Measurements from ENCODE around the gene PIK3R1.

PIK3R1 gene

DNA sequence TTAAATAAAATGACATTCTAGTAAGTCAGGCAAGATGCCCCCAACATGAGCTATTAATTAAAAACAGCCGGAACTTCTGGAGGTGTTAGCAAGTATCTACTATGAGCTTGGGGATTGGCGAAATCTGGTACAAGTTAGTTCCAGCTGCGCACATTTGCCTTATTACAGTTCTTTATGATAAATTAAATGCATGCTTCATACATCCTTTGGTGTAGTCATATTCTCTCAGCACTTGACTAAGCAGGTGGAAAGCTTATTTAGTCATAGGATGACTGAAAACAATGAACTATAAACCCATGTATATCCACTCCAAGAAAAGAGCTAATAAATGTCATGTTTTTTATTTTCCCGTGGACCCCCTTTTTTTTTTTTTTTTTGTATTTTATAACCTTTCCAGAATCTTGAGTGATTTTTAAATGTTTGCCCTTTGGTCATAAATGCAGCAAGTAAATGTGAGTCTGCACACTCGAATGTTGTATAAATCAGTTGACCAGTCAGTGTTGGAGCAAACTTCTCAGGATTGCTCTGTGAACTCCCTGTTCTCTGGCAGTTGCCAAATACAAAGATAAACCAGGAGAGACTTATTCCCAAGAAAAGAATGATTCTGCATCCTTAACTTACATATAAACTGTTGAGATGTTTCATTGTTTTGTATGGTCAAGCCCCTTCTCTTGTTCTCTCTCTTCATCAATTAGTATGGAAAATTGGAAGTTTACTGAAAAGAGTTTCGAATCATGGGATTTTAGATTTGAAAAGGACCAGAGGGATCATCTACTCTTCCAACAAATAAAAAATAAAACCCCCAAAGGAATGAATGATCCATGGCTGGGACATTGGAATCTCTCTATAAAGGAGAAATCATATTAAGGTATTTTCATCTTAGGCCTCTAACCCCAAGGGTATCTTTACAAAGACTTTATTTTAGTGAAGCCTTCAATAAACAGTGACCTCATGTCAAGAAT is 38.3 kb downstream of the PIK3R1 start:
- DNase-seq: no peak

DNA sequence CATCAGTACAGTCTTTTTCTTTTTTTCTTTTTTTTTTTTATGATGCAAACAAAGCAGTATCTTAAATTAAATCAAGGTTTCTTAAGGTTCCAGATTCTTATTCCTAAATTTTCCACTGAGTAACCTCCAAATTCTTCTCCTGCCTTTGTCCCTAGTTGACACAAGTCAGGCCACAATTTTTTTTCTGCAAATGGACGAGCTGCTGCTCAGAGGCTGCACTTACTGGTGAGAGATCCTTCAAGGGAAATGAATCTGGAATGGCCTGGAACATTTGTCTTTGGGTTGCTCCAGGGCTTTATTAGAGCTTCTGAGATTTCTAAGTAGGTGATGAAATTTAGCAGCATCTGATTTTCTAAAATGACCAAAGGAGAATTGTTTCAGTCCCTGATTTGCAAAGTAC is 39.3 kb downstream of the PIK3R1 start:
- DNase-seq: no peak

DNA sequence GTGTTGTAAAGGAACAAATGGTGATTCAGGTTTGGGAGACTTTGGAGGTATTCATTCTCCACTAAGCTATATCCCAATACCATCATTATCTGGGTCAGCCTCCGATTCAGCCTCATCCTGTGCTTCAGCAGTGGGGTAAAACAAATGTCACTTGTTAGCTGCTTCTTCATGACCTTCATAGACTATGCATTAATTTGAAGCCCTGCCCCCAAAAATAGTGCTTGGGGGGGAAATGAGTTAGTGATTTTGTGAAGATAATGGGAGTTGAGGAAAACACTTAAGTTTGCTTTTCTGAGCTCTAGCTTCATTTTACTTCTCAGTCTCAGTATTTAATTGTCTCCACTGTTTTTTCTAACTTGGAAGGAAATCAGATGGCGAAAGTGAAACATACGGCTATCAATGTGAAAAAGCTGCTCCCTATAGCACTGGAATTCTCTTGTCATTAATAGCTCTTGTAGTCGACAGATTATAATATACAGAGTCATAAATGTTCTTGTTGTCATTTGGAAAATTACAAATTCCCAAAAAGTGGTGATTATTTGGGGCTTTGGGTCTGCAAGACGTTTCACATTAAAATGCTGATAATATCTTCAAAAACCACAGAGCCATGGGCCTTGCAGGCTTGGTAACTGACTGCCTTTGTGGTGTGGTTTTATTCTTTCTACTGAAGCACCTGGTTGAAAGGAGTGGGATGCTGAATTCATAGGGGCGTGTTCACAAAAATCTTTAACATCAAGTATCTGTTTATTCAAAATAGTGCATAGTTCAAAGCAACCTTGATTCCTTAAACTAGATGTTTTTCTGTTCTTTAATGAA is 40.0 kb downstream of the PIK3R1 start:
- DNase-seq: no peak

DNA sequence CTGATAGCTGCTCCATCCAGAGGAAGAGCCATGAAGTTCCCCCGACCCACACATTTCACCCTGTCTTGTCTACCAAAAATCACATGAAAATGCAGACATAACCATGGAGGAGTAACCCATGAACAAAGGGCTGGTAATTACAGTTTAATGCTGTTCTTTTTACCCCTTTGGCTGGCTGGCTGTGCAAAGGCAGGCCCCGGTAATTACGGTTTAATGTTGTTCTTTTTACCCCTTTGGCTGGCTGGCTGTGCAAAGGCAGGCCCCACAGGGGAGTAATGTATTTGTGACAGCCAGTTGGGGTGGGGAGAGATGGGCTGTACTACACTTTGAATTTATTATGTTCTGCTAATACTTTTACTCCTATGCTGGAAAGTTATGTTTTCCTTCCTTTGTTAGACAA is 41.7 kb downstream of the PIK3R1 start:
- DNase-seq: no peak

DNA sequence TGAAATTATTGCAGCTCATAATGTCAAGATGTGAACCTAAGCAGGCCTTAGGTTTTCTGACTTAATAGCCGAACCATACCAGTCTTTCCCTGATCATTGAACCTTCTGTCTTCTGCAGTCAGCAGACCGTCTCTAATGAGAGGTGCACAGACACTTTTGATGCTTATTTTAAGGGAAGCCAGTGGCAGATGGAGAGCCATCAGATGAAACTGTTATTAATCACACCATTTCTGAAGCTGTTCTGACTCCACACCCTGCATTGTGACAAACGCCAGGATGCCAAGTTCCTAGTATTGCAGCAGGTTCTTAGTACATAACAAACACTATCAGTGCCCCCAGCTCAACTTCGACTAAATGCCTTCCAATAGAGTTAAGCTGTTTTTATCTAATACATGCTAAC is 43.0 kb downstream of the PIK3R1 start:
- DNase-seq: no peak

DNA sequence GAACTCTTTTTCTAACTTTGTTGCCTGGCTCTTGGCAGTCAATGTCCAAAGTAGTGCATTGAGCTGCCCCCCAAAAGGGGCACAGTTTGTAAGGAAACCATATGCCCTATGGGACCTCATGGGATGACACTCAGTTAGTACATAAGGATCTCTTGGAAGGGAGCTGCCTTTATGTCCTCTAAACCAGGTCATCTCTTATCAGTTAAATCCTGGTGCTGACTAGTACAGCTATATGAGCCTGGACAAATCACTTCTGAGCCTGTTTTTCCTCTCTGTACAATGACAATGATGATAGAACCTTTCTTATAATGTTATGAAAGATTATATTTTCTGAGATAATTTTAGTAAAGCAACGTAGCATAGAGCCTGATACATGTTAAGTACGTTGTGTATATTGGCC is 44.1 kb downstream of the PIK3R1 start:
- DNase-seq: no peak

DNA sequence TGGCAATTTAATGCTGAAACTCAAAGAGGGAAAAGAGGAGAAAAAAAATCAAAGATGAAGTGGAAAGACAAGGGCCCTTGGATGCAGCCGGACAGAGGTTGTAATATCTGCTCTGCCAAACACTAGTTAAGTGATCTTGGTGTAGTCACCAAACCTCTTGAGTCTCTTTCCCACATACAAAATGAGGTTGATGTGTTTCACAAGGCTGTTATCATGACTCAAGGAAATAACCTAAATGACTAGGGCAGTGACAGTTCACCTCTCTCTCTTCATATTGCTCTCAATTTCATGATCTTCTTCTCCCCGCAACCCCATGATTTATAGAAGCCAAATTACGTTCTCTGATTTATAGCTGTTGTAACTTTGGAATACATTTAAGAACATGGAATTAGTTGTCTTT is 44.9 kb downstream of the PIK3R1 start:
- DNase-seq: no peak

DNA sequence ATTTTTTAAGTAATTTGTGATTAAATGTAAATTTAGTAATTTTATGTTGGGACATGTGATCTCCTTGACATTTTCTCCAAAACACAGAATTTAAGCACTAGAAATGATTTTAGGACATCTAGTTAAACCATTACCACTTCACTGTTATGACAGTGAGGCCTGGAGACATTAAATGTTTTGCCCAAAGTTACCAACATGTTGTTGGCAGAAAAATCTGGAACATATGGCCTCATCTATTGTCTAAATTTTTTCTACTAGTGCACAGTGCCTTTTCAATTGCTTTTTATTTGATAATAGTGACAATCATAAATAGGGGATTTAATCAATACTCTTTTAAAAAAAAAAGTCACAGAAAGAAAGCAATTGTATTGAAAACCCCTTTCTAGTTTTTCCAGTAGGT is 45.6 kb downstream of the PIK3R1 start:
- no peak for DNase-seq

DNA sequence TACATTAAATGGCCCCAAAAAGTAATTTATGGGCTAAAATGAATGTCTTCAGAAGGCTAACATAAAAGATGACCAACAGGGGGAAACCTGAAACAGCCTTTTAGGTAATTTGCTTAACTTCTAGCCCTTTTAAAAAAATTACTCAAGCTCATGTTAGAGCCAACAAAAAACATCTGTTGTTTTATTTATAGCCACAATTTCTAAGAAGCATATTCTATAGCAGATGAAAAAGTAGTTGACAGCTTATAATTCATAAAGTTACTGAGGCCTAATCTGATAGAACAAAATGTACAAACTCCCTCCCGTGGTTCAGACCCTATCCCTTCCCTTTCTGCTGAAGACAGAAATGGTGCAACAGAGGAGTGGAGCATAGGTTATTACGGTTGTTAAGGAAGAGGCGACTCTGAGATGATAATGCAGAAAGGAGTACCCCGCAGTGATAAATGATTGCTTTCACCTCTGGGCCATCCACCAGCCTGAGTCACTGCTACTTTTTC is 46.1 kb downstream of the PIK3R1 start:
- no peak for DNase-seq

DNA sequence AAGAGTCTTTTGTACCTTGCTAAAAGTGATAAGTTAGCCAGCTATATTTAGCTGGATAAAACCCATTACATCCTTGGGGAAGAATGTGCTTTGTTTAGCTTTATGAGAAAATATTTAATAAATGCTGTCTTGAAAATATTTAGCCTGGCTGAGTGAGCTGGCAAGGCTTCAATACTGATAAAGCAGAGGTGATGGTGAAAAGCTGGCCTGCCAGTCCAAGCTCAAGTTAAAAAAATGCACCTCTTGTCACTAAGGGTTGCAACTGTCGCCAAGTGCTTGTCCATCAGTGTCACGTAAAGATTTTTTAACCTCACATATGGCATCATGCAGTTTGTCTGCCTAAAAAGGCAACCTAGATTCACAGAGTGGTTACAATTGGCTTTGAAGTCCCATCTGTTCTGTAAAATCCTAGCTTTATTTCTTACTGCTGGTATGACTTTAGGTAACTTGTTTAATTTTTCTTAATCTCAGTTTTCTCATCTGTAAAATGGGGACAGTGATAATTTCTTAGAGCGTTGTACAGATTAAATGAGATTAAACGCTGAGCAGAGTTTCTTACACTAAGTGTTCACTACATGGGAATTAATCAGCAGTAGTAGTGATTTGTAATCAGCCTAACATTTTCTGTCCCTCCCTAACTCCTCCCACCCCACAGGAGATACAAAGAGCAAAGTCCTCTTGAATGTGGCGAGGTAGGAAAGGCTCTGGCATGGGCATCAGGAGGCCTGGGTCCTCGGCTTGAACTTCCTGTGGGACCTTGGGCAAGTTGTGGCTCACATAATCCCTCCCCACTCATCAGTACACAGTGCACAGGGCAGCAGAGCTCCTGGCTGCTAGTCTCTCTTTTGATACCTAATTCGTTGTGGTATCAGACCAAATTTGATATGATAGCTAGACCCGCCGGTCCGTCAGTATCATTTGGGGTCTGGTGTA is 48.7 kb downstream of the PIK3R1 start:
- DNase-seq: no peak

DNA sequence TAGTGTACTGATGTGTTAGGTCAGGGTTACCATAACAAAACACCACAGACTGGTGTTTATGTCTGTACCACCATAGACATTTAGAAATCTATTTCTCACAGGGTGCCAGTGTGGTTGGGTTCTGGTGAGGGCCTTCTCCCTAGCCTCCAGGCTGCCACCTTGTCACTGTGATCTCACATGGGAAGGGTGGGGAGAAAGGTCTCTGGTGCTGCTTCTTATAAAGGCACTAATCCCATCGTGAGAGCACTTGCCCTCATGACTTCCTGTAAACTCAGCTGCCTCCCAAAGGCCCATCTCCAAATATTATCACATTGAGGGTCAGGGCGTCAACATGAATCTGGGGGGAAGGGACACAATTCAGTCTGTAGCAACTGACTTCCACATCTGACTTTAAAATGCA is 49.8 kb downstream of the PIK3R1 start:
- no peak for DNase-seq

DNA sequence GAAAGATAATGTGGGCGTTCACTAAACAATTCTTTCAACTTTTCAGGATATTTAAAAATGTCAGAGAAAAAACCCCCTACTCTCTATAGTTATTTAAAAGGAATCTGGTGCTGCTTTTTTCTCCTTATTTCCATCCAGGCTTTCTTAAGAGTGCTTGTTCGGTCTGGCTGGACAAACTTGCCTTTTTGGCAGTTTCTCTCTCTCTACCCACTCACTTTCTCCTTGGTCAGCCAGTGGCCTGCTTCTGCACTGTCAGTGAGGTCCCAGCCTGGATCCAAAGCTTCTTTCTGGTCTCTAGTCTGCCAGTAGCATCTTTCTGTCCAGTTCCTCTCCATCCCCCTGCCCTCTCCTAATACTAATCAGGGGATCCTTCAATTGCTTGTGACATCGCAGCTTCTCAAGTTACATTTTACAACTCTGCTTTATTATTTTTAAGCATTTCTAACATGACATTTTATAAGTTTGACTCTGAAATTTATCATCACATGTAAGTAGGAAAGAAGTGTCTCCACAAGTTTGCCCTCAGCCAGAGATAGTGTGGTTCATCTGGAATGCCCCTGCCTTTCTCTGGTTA is 50.4 kb downstream of the PIK3R1 start:
- DNase-seq: no peak

DNA sequence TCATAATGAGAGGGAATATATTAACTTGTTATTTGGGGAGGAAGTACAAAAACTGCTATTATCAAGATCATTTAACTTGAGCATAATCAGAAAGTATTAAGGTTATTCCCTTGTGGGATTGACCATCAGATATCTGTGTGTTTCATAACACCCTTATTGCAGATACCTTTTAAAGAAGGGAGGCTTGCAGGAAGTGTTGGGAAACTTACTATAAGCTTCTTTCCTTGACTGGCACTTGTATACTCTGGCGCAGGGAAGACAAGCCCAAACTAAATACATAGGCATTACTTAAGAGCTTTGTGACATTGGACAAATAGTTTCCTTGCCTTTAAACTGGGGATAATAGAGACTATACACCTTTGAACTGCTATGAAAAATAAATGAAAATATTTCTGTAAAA is 50.9 kb downstream of the PIK3R1 start:
- no peak for DNase-seq

DNA sequence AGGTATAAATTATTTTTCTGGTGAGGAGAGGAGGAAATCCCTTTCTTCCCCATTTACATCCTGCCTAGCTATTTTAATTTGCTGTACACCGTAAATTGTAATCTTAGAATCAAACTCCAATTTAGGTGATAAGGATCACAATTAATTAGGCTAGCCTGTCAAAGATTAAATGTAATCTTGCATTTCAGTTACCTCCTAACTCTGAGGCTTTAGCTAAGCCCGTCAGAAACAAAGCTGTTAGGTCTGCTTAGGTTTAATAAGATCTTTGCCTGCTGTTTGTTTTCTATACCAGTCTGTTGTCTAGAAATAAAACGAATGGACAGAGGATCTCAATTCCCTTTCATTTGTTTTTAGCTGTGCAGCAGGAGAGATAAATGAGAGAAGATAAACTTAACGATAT is 51.5 kb downstream of the PIK3R1 start:
- DNase-seq: no peak

DNA sequence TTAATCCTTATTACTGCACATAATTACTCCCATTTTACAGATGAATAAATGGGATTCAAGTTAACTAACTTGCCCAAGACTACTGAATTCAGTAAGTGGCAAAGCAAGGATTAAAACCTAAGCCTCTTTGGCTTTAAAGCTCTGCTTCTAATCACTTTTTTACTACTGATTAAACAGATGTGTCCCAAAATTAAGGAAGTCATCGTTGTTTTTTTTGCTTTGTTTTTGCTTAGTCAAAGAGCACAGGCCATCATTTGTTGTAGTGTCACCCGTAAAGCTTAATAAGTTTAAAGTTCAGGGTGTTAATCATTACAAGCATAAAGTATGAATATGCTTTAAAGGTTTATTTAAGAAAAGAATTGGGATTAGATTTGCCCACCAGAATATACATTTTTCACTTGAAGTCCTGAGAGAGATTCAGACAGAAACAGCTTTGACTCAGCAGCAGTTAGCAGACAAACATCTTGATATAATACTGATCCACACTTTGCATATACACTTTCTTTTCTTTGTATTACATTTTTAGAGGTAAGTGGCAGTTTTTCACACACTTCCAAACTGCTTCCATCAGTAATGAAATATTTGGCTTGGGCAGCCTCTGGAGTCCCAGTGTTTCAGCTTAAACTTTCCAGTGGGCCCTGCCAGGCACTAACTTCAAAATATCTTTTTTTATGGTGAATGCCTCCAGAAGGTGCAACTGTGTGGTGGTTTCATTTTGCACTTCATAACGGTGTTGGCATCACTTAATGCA is 52.7 kb downstream of the PIK3R1 start:
- no peak for DNase-seq

DNA sequence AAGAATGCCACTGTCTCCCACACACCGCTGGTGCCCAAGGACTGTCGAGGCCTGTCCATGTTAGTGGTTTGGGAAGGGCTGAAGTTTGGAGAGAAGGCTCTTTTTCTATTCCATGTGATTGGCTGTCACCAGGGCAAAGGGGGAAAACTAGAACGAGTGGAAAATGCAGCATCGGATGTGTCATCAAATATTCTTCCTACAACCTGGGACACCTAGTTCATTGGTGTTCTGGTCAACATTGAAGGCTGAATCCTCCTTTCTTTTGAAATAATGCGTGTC is 53.2 kb downstream of the PIK3R1 start:
- no peak for DNase-seq

DNA sequence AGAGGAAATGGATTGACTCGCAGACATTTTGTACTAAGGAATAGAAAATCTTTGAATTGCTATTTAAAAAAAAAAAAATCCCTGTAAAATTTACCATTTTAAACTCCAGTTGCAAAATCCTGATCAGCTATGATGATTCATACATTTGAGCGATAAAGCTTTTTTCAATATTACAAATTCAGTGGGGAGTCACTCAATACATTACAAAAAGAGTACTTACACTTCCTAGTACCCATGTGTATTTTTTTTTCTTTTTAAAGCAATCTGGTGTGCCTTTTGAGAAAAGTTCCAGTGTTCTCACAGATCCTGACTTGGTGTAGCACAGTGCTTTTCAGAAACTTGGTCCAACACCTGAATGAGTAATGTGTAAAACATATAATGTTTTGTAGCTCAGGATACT is 54.3 kb downstream of the PIK3R1 start:
- no peak for DNase-seq

DNA sequence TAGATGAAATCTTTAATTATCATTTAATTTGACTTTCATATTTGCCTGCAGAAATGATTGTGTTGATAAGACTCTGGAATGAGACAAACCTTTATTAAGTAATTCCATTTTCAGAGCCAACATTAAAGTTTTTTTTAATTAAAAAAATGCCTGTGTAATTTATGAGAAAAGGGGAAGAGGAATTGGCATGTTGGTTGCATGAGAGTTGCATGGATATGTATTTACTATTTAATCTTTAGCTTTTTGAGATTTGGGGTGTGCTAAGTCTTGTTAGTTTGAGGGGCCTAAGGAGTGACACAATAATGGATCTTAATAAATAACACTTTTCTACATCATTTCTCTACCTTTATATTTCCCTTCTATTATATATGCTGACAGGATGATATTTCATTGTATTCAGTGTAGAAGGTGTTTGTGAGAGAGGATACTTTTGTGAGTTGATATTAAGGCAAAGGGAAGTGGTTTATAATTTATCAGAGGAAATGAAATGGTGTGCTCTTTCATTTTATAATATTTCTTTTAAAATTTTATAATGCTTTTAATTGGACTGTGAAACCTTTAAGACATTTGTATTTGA is 54.9 kb downstream of the PIK3R1 start:
- DNase-seq: no peak

DNA sequence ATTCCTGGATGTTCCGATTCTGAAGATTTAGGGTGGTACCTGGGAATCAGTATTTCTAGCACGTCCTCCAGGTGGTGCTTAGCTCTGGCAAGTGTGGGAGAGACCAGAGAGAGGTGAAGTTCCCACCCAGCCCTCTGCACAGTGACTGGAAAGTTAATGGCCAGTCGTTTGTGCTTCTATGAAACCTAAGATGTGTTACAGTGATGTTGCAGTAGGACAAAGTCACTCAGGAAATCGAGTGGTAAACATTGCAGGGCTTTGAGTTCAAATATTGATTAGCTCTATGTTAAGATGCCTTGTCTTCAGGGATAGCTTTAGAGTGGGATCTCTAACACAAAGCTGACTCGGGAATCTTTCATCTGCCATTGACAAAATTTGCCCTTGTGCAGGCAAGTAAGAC is 55.6 kb downstream of the PIK3R1 start:
- no peak for DNase-seq

DNA sequence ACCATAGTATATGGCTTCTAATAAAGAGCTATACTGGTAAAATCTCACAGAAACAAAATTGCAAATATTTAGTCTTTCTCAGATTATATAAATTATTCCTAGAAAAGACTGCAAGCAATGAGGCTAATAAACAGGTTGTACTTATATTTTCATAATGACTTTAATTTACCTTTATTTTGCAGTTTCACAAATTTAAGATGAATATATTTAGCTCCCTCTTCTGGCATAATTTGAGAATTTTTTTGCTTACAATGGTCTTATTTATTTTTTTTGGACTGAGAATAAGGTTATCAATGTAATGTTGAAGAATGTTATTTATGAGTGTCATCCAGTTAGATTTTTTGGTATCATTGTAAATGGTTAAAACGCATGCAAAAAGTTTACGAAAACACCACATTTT is 56.7 kb downstream of the PIK3R1 start:
- DNase-seq: no peak

DNA sequence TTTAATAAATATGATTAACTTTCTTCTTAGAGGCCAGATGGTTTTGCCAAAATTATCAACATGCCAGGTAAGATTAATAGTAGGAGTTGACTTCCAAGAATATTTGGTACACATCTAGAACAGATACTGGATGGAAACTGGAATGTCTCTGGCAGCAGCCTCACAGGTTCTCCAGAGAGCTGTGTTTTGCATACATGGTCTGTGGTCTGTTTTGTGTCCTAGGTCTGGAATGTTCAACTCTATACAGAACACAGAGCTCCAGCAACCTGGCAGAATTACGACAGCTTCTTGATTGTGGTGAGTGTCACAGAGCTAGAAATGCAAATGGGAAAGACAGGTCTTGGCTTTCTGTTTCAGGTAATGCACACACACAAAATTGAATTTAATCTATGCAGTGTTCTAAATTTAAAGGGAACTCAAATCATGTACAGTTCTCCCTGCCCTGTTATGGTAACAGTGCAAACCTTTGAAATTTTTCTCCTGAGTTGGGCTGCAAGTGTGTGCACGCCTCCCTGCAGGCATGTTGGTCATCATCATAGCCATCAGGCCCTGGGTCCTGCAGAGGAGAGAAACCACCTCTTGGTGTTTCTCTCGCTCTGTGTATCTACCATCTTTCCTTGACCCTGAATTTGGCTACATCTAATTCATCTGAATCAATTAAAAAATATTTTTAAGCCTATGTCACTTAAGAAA is 58.3 kb downstream of the PIK3R1 start:
- DNase-seq: no peak

All from NCI-H748 treated with DMSO at 0.1 percent for 48 hours (cell line).